GM12865 (cell line): ENCODE measurements around the gene COL25A1.

Source experiments
- DNase-seq: peaks from one replicate; pipeline ENCODE4 v3.0.0; 2010; ENCODE audit warnings: low read depth
- H3K4me3 ChIP-seq: 2 replicates; pipeline ENCODE4 v1.5.1; 2011; ENCODE audit warnings: mild to moderate bottlenecking, low read depth, low read length, control low read depth
- TF ChIP-seq, protein P1 (sequence below): IDR thresholded peaks from 2 replicates; pipeline ENCODE4 v1.5.1; 2011; ENCODE audit warnings: low read length, control low read depth, low read depth, inconsistent platforms; ENCODE audit not compliant: insufficient read depth; ENCODE audit errors: missing control alignments

COL25A1 gene

DNA sequence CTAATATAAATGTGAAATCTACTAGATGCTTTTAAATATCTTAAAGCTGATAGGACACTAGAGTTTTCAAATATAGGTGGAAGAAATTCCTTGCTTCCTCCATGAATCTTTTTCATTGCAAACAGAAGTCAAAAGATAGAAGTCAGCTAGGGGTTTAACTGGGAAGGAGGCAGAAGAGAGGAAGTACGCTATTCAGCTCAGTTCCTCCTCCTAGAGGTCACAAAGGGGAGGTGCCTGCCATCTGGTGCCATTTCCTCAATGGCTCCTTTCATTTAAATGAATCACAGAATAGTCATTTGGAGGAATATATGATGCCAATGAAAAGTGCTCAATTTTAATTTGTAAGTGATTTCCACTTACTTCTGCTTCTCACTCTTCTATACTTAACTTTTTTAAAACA lies 8.5 kb downstream of the COL25A1 start:
- TF ChIP-seq, protein P1, sequence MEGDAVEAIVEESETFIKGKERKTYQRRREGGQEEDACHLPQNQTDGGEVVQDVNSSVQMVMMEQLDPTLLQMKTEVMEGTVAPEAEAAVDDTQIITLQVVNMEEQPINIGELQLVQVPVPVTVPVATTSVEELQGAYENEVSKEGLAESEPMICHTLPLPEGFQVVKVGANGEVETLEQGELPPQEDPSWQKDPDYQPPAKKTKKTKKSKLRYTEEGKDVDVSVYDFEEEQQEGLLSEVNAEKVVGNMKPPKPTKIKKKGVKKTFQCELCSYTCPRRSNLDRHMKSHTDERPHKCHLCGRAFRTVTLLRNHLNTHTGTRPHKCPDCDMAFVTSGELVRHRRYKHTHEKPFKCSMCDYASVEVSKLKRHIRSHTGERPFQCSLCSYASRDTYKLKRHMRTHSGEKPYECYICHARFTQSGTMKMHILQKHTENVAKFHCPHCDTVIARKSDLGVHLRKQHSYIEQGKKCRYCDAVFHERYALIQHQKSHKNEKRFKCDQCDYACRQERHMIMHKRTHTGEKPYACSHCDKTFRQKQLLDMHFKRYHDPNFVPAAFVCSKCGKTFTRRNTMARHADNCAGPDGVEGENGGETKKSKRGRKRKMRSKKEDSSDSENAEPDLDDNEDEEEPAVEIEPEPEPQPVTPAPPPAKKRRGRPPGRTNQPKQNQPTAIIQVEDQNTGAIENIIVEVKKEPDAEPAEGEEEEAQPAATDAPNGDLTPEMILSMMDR, result peak; percentile 59
- peak; percentile 64 for DNase-seq
- H3K4me3 ChIP-seq, result no peak overlapping the region

DNA sequence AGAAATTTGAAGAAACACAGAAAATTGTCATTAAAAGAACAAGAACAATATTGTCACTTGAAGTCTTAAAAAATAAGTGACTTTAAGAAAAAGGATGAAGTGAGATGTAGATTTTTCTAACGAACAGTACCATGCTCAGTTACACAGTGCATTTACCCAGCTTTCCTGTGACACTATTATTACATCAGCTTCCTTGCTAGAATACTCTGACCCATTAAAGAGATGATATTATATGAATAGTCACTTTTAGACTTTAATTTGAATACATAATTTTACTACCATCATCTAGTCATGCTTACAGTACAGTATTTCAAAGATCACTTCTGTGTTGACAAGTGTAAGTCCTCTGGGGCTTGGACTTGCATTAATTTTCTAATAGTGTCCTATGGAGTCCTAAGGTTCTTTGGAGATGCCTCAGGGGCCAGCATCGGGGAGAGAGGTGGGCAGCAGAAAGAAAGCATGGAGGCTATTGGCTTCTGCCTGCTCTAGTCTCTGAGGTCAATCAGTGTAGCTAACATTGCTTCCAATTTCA lies 10.7 kb downstream of the COL25A1 start:
- TF ChIP-seq, protein P1, result no peak
- no peak overlapping the region for H3K4me3 ChIP-seq
- no peak for DNase-seq

DNA sequence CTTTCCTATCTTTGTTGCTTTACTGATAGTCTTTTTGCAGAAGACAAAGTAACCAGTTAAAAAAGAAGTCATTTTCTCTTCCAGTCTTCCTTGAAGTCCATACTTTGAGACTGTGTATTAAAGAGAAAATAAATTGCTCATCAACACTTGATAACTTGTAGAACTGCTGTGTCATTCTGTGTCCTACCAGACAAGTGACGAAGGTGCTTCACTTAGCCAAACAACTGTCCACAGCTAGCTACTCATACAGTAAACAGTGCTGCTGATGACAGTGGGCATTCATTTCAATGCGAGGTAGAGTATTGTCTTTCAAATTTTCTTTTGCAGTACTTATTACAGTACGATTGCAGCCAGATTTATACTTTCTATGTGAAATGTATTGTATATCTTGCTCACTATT lies 11.5 kb downstream of the COL25A1 start:
- TF ChIP-seq, protein P1, result no peak
- no peak overlapping the region for H3K4me3 ChIP-seq
- DNase-seq, result no peak

DNA sequence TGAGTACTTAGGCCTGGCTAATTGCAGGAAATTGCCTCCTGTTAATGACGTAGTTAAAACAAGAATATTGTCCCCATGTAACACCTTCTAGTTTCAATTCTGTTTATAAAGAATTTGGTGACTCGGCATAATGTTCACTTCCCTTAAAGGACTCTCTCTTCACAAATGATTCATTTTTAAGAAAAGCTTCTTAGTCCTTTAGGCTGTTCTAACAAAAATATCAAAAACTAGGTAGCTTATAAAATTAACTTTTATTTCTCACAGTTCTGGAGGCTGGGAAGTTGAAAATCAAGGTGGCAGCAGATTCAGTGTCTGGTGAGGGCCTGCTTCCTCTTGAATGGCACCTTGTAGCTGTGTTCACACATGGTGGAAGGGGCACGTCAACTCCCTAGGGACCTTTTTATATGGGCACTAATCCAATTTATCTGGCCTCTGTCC lies 23.8 kb downstream of the COL25A1 start:
- H3K4me3 ChIP-seq, result no peak overlapping the region
- peak; percentile 42 for DNase-seq
- TF ChIP-seq, protein P1, result no peak

DNA sequence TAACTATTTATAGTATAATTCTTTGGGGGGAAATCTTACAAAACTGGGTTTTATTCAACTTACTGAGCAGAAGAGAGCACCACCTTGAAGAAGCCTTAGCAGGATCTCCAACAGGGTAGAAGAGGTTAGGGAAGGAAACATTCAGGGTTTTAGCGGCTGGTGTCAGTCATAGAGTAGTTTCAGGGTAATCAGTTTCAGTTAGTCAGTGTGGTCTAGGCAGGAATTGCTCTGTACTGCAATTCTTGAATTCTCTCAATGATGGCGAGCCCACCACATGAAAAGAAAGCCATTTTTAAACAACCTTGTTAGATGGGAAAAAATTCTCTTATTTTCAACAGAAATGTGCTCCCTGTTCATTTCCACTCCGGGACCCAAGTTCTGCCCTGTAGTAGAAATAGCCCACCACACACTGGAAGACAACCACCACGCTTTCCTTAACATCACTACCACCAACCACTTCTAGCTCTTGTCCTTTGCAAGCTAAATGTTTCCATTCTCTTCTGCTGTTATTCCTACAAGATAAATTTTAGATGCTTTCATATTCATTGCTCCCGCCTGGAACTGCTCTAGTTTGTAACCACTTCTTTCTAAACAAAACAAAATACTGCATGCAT lies 25.9 kb downstream of the COL25A1 start:
- peak; percentile 59 for DNase-seq
- TF ChIP-seq, protein P1, result no peak
- no peak overlapping the region for H3K4me3 ChIP-seq

DNA sequence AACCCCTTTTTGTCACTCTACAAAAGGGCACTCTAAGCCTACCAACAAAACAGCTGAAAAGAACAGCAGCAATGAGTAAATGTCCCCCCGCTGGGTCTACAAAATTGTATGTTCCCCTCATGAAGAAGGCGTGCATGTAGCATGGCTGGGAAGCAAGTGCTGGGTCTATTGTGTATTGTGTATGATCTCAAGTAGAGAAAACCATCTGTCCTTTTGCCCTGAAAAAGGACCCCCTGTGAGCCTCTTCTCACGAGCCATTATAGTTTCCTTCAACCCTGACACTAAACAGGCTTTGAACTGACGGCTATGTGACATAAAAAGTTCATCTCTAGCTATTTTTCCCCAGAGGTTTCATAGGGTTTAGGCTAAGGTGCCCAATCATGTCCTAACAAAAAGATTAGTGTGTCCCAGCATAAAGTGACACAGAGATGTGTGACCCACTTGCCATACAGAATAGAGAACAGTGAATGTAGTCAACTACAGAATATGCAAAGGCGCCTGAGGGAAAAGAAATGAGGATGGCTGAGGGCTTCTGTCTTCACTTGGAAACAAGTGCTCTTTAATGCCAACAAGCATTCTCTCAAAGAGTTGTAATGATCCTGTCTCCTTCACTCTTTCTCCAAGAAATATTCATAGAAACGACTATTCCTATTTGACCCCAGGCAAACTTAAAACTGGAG lies 27.3 kb downstream of the COL25A1 start:
- H3K4me3 ChIP-seq, result no peak overlapping the region
- TF ChIP-seq, protein P1, result no peak
- DNase-seq, result no peak
